GM19463 (cell line): Measurements from ENCODE around the gene REEP1.
A peak's percentile ranks its signal among the peaks of the same experiment; 100 is the strongest.
"Not testable (repeated sequence)": the region's sequence is repeated elsewhere in the genome, so short reads cannot be mapped to it uniquely, and the experiment has no call there.

Experiments
- ATAC-seq: cut with Tn5 transposase; IDR thresholded peaks from one replicate; pipeline ENCODE4 v1.9.1; 2021; ENCODE audit warnings: mild to moderate bottlenecking, moderate library complexity; ENCODE audit not compliant: unreplicated experiment

Gene REEP1

DNA sequence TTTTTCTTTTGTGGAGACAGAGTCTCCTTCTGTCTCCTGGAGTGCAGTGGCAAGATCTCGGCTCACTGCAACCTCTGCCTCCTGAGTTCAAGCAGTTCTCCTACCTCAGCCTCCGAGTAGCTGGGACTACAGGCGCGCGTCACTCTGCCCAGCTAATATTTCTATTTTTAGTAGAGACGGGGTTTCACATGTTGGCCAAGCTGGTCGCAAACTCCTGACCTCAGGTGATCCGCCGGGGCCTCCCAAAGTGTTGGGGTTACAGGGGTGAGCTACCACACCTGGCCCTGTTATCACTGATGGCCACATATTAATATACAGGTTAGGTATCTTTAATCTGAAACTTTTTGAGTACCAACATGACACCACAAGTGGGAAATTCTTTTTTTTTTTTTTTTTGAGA lies 134.7 kb downstream of the REEP1 start:
- no peak for ATAC-seq

- no peak for ATAC-seq
Measured at GRCh38 chr2:86202336-86202692, 135.1 kb downstream of the REEP1 start.

- no peak for ATAC-seq
Measured at GRCh38 chr2:86201671-86202335, 135.6 kb downstream of the REEP1 start.

GRCh38 chr2:86200564-86200963 lies 136.9 kb downstream of the REEP1 start:
- not testable (repeated sequence) for ATAC-seq

DNA sequence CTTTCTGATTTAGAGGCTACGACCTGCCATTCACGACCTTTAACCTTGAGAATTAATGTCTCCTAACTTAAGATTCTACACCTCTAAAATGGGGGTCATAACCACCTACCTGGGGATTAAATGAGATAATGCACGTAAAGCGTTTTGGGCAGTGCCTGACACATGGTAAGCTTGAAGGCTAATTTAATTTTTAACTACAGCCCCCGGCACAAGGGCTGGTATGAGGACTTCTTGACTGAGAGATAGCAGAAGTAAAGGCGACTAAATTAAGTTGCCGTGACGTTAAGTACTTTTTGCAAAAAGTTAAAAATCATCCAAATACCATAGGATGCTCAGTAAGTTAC lies 137.6 kb downstream of the REEP1 start:
- no peak for ATAC-seq

- ATAC-seq: no peak
Measured at GRCh38 chr2:86195808-86196387, 141.5 kb downstream of the REEP1 start.

- peak; percentile 83 for ATAC-seq
Measured at GRCh38 chr2:86195055-86195807, 142.2 kb downstream of the REEP1 start, which contains the start of gene IMMT. Gene IMMT, minus strand, starts transcription at chr2:86195462. Its CDS starts 80 bp downstream, at chr2:86195382.

GRCh38 chr2:86194751-86195054 lies 142.7 kb downstream of the REEP1 start:
- no peak for ATAC-seq

DNA sequence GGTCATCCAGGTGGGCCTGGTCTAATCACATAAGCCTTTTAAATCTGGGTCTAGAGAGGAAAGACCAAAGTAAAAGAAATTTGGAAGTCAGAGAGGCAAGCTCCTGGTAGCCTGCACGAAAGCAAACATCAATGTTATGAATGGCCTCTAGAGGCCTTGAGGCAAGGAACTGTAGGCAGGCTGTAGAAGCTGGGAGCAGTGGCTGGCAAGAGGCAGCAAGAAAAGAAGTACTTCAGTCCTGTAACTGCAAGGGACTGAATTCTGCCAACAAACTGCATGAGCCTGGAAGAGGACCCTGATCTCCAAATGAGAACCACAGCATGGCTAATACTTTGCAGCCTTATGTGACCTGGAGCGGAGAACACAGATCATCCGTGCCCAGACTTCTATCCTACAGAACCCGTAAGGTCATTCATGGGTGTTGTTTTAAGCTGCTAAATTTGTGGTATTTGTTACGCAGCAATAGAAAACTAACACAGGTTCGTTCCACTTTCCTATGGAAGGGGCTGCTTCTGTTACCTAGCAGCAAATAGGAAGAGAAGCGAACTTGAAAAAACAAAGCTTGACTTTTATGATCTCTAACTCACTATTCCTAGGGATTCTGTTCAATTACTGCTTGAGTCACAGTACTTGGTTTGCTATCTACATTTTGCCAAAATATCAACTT lies 143.4 kb downstream of the REEP1 start:
- no peak for ATAC-seq

GRCh38 chr2:86189782-86190416 lies 147.5 kb downstream of the REEP1 start:
- ATAC-seq: no peak

- ATAC-seq: no peak
Measured at GRCh38 chr2:86186431-86186830, 151.0 kb downstream of the REEP1 start.

- no peak for ATAC-seq
Measured at GRCh38 chr2:86185517-86186212, 151.8 kb downstream of the REEP1 start.

GRCh38 chr2:86176597-86176996 lies 160.8 kb downstream of the REEP1 start:
- no peak for ATAC-seq

- ATAC-seq: no peak
Measured at GRCh38 chr2:86175828-86176227, 161.6 kb downstream of the REEP1 start.

DNA sequence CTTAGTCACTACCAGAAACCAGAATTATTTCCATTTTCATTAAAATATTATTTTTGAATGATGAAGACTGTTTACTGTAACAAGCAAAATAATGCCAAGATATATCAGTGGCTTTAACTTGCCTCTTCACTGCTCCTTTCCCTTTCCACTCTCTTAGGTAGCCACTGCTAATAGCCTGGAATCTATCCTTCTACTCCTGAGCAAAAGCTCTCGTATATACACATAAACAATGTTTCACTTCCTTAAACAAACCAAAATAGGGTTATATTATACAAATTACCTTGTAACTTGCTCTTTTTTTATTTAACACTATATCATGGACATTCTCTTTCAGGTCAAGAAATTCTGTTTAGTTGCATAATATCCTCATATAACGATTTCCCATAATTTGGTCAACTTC lies 163.0 kb downstream of the REEP1 start:
- ATAC-seq: no peak

DNA sequence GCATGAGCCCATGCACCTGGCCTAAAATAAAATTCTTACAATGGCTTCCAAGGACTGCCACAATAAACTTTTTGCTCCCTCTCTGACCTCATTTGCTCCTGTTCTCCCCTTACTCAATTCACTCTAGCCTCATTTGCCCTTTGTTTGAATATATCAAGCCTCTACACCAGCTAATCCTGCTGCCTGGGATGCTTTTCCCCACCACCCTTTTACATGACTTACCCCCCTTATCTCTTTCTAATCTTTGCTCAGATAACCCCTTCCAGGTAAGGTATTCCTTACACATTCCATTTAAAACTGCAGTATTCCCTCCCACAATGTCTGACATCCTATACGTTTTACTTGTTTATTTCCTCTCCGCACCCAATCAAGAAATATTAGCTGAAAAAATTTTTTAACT lies 164.8 kb downstream of the REEP1 start:
- ATAC-seq: no peak

DNA sequence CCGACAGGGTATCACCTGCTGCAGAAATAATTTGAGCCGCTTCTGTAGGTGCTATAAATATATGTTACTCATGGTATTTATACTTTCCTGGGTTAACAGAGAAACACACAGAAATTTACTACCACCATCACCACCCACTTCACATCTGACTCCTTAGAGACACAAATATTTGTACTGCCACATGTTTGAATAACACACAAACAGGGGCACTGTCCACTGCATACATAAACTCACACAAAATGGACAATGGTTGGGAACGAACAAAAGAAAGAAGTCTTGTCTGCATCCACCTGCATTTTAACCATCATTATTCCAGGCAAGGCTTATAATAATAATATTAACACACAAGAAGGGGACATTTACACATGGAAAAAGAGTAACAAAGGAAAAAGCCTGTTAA lies 166.1 kb downstream of the REEP1 start:
- no peak for ATAC-seq

- no peak for ATAC-seq
Measured at GRCh38 chr2:86170449-86170848, 167.0 kb downstream of the REEP1 start.
